Neural progenitor cell (in vitro differentiated cells): ENCODE data around the gene COPA. TPM values are rescaled to one million over a fixed set of nuclear protein-coding genes. Genes with fewer than 3 reads are reported as not detected.

Experiments used
- DNase-seq: peaks from one replicate; pipeline ENCODE4 v3.0.0-alpha.2; 2016; ENCODE audit warnings: low spot score
- H2AFZ ChIP-seq: fragments of 200-600 bp; sonication (generic); replicated peaks from 2 replicates; pipeline ENCODE4 v1.6.1; 2016; ENCODE audit warnings: antibody characterized with exemption
- H3F3A ChIP-seq: fragments of 200-600 bp; sonication (generic); 2 replicates; pipeline ENCODE4 v1.6.1; 2016; ENCODE audit warnings: antibody characterized with exemption, low read depth
- H3K27ac ChIP-seq: fragments of 200-600 bp; sonication (generic); 2 replicates; pipeline ENCODE4 v1.5.1; 2016; ENCODE audit warnings: mild to moderate bottlenecking
- H3K27me3 ChIP-seq: fragments of 200-600 bp; sonication (generic); 2 replicates; pipeline ENCODE4 v1.6.1; 2016; ENCODE audit warnings: mild to moderate bottlenecking, moderate library complexity
- H3K36me3 ChIP-seq: fragments of 200-600 bp; sonication (generic); 2 replicates; pipeline ENCODE4 v1.5.1; 2016
- H3K4me1 ChIP-seq: fragments of 200-600 bp; sonication (generic); 2 replicates; pipeline ENCODE4 v1.6.1; 2016; ENCODE audit warnings: mixed run types
- H3K4me2 ChIP-seq: fragments of 200-600 bp; sonication (generic); 2 replicates; pipeline ENCODE4 v1.6.1; 2016
- H3K4me3 ChIP-seq: fragments of 200-600 bp; sonication (generic); 2 replicates; pipeline ENCODE4 v1.5.1; 2016
- H3K79me2 ChIP-seq: fragments of 200-600 bp; sonication (generic); 2 replicates; pipeline ENCODE4 v1.6.1; 2016; ENCODE audit warnings: low read depth
- H3K9ac ChIP-seq: fragments of 200-600 bp; sonication (generic); 2 replicates; pipeline ENCODE4 v1.6.1; 2016
- H3K9me3 ChIP-seq: fragments of 200-600 bp; sonication (generic); 2 replicates; pipeline ENCODE4 v1.5.1; 2016; ENCODE audit warnings: low read depth
- H4K20me1 ChIP-seq: fragments of 200-600 bp; sonication (generic); 2 replicates; pipeline ENCODE4 v1.6.1; 2016; ENCODE audit warnings: low read depth
- H3K27ac Mint-ChIP-seq: 3 replicates; pipeline ENCODE4 v1.8.0; 2021; ENCODE audit warnings: mixed read lengths
- H3K27me3 Mint-ChIP-seq: 2 replicates; pipeline ENCODE4 v1.8.0; 2022; ENCODE audit warnings: low read depth, mild to moderate bottlenecking, inconsistent platforms, moderate library complexity, mixed read lengths; ENCODE audit not compliant: insufficient read depth
- H3K36me3 Mint-ChIP-seq: 3 replicates; pipeline ENCODE4 v1.8.0; 2021; ENCODE audit warnings: mixed read lengths
- H3K4me1 Mint-ChIP-seq: 3 replicates; pipeline ENCODE4 v1.8.0; 2021; ENCODE audit warnings: mixed read lengths
- H3K4me3 Mint-ChIP-seq: 3 replicates; pipeline ENCODE4 v1.8.0; 2021; ENCODE audit warnings: mild to moderate bottlenecking, moderate library complexity, mixed read lengths
- H3K9me3 Mint-ChIP-seq: 3 replicates; pipeline ENCODE4 v1.8.0; 2020; ENCODE audit warnings: mixed read lengths
- CTCF ChIP-seq: fragments of 200-600 bp; sonication (generic); IDR thresholded peaks from 2 replicates; pipeline ENCODE4 v1.5.1; 2017; ENCODE audit warnings: antibody characterized with exemption, mild to moderate bottlenecking
- EZH2 ChIP-seq: fragments of 200-600 bp; sonication (generic); IDR thresholded peaks from 2 replicates; pipeline ENCODE4 v1.6.1; 2017; ENCODE audit warnings: antibody characterized with exemption, mild to moderate bottlenecking, moderate library complexity
- EZH2phosphoT487 ChIP-seq: fragments of 200-600 bp; sonication (generic); IDR thresholded peaks from 2 replicates; pipeline ENCODE4 v1.6.1; 2017; ENCODE audit warnings: antibody characterized with exemption
- total RNA-seq: library from RNA; depleted of rRNA; stranded (reverse); fragments of >200 nt; gene quantifications from 2 replicates; pipeline ENCODE4 v1.2.3, GENCODE V29; 2015; ENCODE audit warnings: low replicate concordance

COPA gene
- total RNA-seq, 1 donor from 2014 or later, result 82.6 TPM

GRCh38 chr1:160340866-160341265, 2.2 kb downstream of the COPA start:
- Mint-ChIP-seq H3K36me3 (peaks cover 18% of the 10 kb centered on the region), H3K4me1 (peaks cover 30% of the 10 kb centered on the region), H3K27ac (no peak overlapping the region), H3K27me3 (peaks cover 2% of the 10 kb centered on the region), H3K9me3 (no peaks in the 10 kb centered on the region), H3K4me3 (no peak overlapping the region)
- Histone ChIP-seq H3K4me2 (peak overlapping the region; percentile 89), H3K36me3 (no peaks in the 10 kb centered on the region), H2AFZ (no peak overlapping the region), H3K9ac (peak overlapping the region; percentile 28), H3K27ac (no peak overlapping the region), H3K79me2 (peaks cover 79% of the 10 kb centered on the region), H3F3A (no peaks in the 10 kb centered on the region), H3K27me3 (no peaks in the 10 kb centered on the region), H3K9me3 (no peaks in the 10 kb centered on the region), H3K4me1 (peaks cover 16% of the 10 kb centered on the region), H4K20me1 (peaks cover 23% of the 10 kb centered on the region), H3K4me3 (peak overlapping the region; percentile 63)
- no peak for DNase-seq
- no peak for TF ChIP-seq EZH2
- TF ChIP-seq CTCF, result no peak
- no peak for TF ChIP-seq EZH2phosphoT487

GRCh38 chr1:160340146-160340545, 2.9 kb downstream of the COPA start:
- TF ChIP-seq CTCF, result no peak
- no peak for TF ChIP-seq EZH2phosphoT487
- no peak for TF ChIP-seq EZH2
- H3K36me3 Mint-ChIP-seq, result peaks cover 18% of the 10 kb centered on the region
- H4K20me1 ChIP-seq, result peaks cover 23% of the 10 kb centered on the region
- H3K9ac ChIP-seq, result no peak overlapping the region
- no peak overlapping the region for H3K4me3 Mint-ChIP-seq
- H3K36me3 ChIP-seq, result no peaks in the 10 kb centered on the region
- no peaks in the 10 kb centered on the region for H3K9me3 Mint-ChIP-seq
- H3K27ac ChIP-seq, result no peak overlapping the region
- H3K4me1 ChIP-seq, result peaks cover 16% of the 10 kb centered on the region
- H3K4me3 ChIP-seq, result no peak overlapping the region
- peaks cover 30% of the 10 kb centered on the region for H3K4me1 Mint-ChIP-seq
- H3F3A ChIP-seq, result no peaks in the 10 kb centered on the region
- no peak overlapping the region for H2AFZ ChIP-seq
- H3K27me3 Mint-ChIP-seq, result peaks cover 2% of the 10 kb centered on the region
- H3K4me2 ChIP-seq, result no peak overlapping the region
- DNase-seq, result no peak
- no peak overlapping the region for H3K27ac Mint-ChIP-seq
- H3K79me2 ChIP-seq, result peaks cover 75% of the 10 kb centered on the region
- H3K27me3 ChIP-seq, result no peaks in the 10 kb centered on the region
- H3K9me3 ChIP-seq, result no peaks in the 10 kb centered on the region

GRCh38 chr1:160338580-160338979, 4.5 kb downstream of the COPA start:
- Histone ChIP-seq H3K9ac (no peak overlapping the region), H3F3A (no peaks in the 10 kb centered on the region), H3K27ac (no peak overlapping the region), H3K4me3 (no peak overlapping the region), H3K36me3 (no peaks in the 10 kb centered on the region), H3K4me2 (no peak overlapping the region), H3K9me3 (no peaks in the 10 kb centered on the region), H2AFZ (no peak overlapping the region), H4K20me1 (peaks cover 23% of the 10 kb centered on the region), H3K79me2 (peaks cover 60% of the 10 kb centered on the region), H3K27me3 (no peaks in the 10 kb centered on the region), H3K4me1 (peaks cover 11% of the 10 kb centered on the region)
- Mint-ChIP-seq H3K9me3 (no peaks in the 10 kb centered on the region), H3K27me3 (peaks cover 2% of the 10 kb centered on the region), H3K4me3 (no peak overlapping the region), H3K27ac (no peak overlapping the region), H3K36me3 (peaks cover 19% of the 10 kb centered on the region), H3K4me1 (peaks cover 21% of the 10 kb centered on the region)
- DNase-seq, result no peak
- no peak for TF ChIP-seq CTCF
- no peak for TF ChIP-seq EZH2
- TF ChIP-seq EZH2phosphoT487, result no peak
